ENCODE results near the gene TMEM132A. TPM values are rescaled to one million over a fixed set of nuclear protein-coding genes. Genes with fewer than 3 reads are reported as not detected.

Gene TMEM132A
- total and polyA plus RNA-seq, 9 of the 15 experiments (the other 6 are each of a cell fraction or from before 2014, with no cell fraction given): 0.04 to 1.1 (median 0.18) TPM; not detected in 4

GRCh38 chr11:60905047-60905446 lies 19.2 kb upstream of the TMEM132A start (continued):
- TF ChIP-seq, protein P1, sequence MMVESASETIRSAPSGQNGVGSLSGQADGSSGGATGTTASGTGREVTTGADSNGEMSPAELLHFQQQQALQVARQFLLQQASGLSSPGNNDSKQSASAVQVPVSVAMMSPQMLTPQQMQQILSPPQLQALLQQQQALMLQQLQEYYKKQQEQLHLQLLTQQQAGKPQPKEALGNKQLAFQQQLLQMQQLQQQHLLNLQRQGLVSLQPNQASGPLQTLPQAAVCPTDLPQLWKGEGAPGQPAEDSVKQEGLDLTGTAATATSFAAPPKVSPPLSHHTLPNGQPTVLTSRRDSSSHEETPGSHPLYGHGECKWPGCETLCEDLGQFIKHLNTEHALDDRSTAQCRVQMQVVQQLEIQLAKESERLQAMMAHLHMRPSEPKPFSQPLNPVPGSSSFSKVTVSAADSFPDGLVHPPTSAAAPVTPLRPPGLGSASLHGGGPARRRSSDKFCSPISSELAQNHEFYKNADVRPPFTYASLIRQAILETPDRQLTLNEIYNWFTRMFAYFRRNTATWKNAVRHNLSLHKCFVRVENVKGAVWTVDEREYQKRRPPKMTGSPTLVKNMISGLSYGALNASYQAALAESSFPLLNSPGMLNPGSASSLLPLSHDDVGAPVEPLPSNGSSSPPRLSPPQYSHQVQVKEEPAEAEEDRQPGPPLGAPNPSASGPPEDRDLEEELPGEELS (CRISPR knock-in tag; IDR thresholded peaks at IDR 0.05; ENCODE audit: borderline replicate concordance): no peak
- TF ChIP-seq, protein P2, sequence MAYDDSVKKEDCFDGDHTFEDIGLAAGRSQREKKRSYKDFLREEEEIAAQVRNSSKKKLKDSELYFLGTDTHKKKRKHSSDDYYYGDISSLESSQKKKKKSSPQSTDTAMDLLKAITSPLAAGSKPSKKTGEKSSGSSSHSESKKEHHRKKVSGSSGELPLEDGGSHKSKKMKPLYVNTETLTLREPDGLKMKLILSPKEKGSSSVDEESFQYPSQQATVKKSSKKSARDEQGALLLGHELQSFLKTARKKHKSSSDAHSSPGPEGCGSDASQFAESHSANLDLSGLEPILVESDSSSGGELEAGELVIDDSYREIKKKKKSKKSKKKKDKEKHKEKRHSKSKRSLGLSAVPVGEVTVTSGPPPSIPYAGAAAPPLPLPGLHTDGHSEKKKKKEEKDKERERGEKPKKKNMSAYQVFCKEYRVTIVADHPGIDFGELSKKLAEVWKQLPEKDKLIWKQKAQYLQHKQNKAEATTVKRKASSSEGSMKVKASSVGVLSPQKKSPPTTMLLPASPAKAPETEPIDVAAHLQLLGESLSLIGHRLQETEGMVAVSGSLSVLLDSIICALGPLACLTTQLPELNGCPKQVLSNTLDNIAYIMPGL (CRISPR knock-in tag; IDR thresholded peaks at IDR 0.05): no peak
- TF ChIP-seq ATF7 (IDR thresholded peaks at IDR 0.05) (no peak), CHCHD3 (CRISPR knock-in tag; IDR thresholded peaks at IDR 0.05) (no peak), MTA2 (IDR thresholded peaks at IDR 0.05; ENCODE audit: low read depth) (no peak), ILF3 (IDR thresholded peaks at IDR 0.05; ENCODE audit: borderline replicate concordance) (no peak), GABPA (tag; conservative IDR thresholded peaks at IDR 0.05; ENCODE audit: low read depth) (no peak), ZNF165 (CRISPR knock-in tag; IDR thresholded peaks at IDR 0.05; ENCODE audit: borderline replicate concordance) (no peak)
